ENCODE results near the gene MARS1.

GRCh38 chr12:57451233-57451778 is 36.6 kb upstream of the MARS1 start:
- no peak for TF ChIP-seq POLR2A (IDR thresholded peaks at IDR 0.05; ENCODE audit: low read depth, low read length)
- TF ChIP-seq POLR2AphosphoS5 (IDR thresholded peaks at IDR 0.05; ENCODE audit: low read depth, low read length), result no peak
- TF ChIP-seq TAF1 (IDR thresholded peaks at IDR 0.05; ENCODE audit: low read depth, low read length), result no peak
- no peak for TF ChIP-seq SPI1 (IDR thresholded peaks at IDR 0.05; ENCODE audit: low read depth, low read length)

Measured in GM12891 (cell line).